Suprapubic skin (tissue), 4 donors: ENCODE measurements around the gene DIPK1A. TPM values are rescaled to one million over a fixed set of nuclear protein-coding genes. Genes with fewer than 3 reads are reported as not detected.

Experiments
- DNase-seq, 2 donors: peaks; one replicate each; pipeline ENCODE4 v3.0.0-alpha.2; 2019; ENCODE audit warnings: low spot score in 2 of 2
- H3K27ac ChIP-seq: fragments of 200-600 bp; sonication (generic); one replicate; pipeline ENCODE4 v1.5.1; 2019
- H3K27me3 ChIP-seq: fragments of 200-600 bp; sonication (generic); one replicate; pipeline ENCODE4 v1.5.1; 2019
- H3K36me3 ChIP-seq: fragments of 200-600 bp; sonication (generic); one replicate; pipeline ENCODE4 v1.5.1; 2019
- H3K4me1 ChIP-seq: fragments of 200-600 bp; sonication (generic); one replicate; pipeline ENCODE4 v1.5.1; 2019
- H3K4me3 ChIP-seq: fragments of 200-600 bp; sonication (generic); one replicate; pipeline ENCODE4 v1.5.1; 2019; ENCODE audit warnings: mild to moderate bottlenecking
- H3K9me3 ChIP-seq: fragments of 200-600 bp; sonication (generic); one replicate; pipeline ENCODE4 v1.5.1; 2019
- EP300 ChIP-seq: sonication (generic); formaldehyde crosslinking; IDR thresholded peaks from one replicate; pipeline ENCODE4 v1.6.1; 2017; ENCODE audit warnings: antibody characterized with exemption
- POLR2A ChIP-seq, 2 donors: fragments of 450-650 bp; IDR thresholded peaks; one replicate each; pipeline ENCODE4 v1.6.1; 2017; ENCODE audit warnings: antibody characterized with exemption in 2 of 2, mild to moderate bottlenecking in 2 of 2, moderate library complexity in 2 of 2
- POLR2AphosphoS5 ChIP-seq, 3 donors: sonication (generic); formaldehyde crosslinking; IDR thresholded peaks; one replicate each; pipeline ENCODE4 v1.6.1; 2017; ENCODE audit warnings: antibody characterized with exemption in 3 of 3
- WGBS: methylation state at CpG from one replicate; pipeline ENCODE4 v1.1.5; 2018; 5-methylcytosine and 5-hydroxymethylcytosine counted together
- total RNA-seq, 4 donors: library from RNA; depleted of rRNA; stranded (reverse); fragments of >200 nt; gene quantifications; one replicate each; pipeline ENCODE4 v1.1.0, GENCODE V29; 2016
- TF ChIP-seq, protein P1 (sequence below), 2 donors: fragments of 200-600 bp in 1 of 2; fragments of 450-650 bp in 1 of 2; sonication (generic) in 1 of 2; IDR thresholded peaks; one replicate each; pipeline ENCODE4 v1.5.1; 2016 to 2019; ENCODE audit warnings: antibody characterized with exemption in 2 of 2, mild to moderate bottlenecking in 1 of 2, moderate library complexity in 1 of 2

Gene DIPK1A
- total RNA-seq, 4 donors from 2014 or later = 3.3 to 7.8 (median 5.3) TPM

DNA sequence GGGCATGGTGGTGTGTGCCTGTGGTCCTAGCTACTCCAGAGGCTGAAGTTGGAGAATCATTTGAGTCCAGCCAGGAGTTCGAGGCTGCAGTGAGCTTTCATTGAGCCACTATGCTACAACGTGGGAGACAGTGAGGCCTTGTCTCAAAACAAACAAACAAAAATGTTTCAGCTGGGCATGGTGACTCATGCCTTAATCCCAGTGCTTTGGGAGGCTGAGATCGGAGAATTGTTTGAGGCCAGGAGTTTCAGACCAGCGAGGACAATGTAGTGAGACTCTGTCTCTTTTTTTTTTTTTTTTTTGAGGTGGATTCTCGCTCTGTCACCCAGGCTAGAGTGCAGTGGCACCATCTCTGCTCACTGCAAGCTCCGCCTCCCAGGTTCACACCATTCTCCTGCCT lies 134.5 kb downstream of the DIPK1A start:
- Histone ChIP-seq H3K9me3 (no peaks in the 10 kb centered on the region), H3K27ac (no peak overlapping the region), H3K27me3 (no peaks in the 10 kb centered on the region), H3K4me1 (peaks cover 3% of the 10 kb centered on the region), H3K4me3 (no peak overlapping the region), H3K36me3 (no peaks in the 10 kb centered on the region)
- WGBS = 86% methylated on average over 6 of the region's 6 CpGs
- no peak for DNase-seq
- TF ChIP-seq, protein P1, sequence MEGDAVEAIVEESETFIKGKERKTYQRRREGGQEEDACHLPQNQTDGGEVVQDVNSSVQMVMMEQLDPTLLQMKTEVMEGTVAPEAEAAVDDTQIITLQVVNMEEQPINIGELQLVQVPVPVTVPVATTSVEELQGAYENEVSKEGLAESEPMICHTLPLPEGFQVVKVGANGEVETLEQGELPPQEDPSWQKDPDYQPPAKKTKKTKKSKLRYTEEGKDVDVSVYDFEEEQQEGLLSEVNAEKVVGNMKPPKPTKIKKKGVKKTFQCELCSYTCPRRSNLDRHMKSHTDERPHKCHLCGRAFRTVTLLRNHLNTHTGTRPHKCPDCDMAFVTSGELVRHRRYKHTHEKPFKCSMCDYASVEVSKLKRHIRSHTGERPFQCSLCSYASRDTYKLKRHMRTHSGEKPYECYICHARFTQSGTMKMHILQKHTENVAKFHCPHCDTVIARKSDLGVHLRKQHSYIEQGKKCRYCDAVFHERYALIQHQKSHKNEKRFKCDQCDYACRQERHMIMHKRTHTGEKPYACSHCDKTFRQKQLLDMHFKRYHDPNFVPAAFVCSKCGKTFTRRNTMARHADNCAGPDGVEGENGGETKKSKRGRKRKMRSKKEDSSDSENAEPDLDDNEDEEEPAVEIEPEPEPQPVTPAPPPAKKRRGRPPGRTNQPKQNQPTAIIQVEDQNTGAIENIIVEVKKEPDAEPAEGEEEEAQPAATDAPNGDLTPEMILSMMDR (IDR thresholded peaks at IDR 0.05) = no peak
- TF ChIP-seq EP300 = no peak
- TF ChIP-seq POLR2AphosphoS5 (IDR thresholded peaks at IDR 0.05) = no peak
- no peak for TF ChIP-seq POLR2A (IDR thresholded peaks at IDR 0.05)

DNA sequence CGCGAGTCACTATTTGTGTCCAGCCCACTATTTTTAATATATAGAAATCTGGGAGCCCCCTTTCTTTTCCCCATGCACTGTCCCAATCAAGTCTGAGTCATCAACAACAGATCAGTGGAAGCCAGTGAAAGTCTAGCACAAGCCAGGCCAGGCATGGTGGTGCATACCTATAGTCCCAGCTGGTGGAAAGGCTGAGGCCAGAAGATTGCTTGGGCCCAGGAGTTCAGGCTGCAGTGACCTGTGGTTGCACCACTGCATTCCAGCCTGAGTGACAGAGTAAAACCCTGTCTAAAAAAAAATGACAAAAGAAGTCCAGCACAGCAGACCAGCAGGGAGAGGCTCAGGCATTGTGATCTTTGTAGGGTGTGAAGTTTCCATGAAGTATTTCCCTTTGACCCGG lies 138.4 kb downstream of the DIPK1A start:
- TF ChIP-seq EP300 (no peak), POLR2A (IDR thresholded peaks at IDR 0.05) (no peak), POLR2AphosphoS5 (IDR thresholded peaks at IDR 0.05) (no peak)
- TF ChIP-seq, protein P1 (IDR thresholded peaks at IDR 0.05) = no peak
- H3K4me1 ChIP-seq = no peaks in the 10 kb centered on the region
- H3K9me3 ChIP-seq = no peaks in the 10 kb centered on the region
- no peak overlapping the region for H3K4me3 ChIP-seq
- no peak overlapping the region for H3K27ac ChIP-seq
- no peaks in the 10 kb centered on the region for H3K36me3 ChIP-seq
- no peak for DNase-seq
- H3K27me3 ChIP-seq = no peaks in the 10 kb centered on the region
- 88% methylated on average over 3 of the region's 3 CpGs for whole genome bisulfite sequencing

DNA sequence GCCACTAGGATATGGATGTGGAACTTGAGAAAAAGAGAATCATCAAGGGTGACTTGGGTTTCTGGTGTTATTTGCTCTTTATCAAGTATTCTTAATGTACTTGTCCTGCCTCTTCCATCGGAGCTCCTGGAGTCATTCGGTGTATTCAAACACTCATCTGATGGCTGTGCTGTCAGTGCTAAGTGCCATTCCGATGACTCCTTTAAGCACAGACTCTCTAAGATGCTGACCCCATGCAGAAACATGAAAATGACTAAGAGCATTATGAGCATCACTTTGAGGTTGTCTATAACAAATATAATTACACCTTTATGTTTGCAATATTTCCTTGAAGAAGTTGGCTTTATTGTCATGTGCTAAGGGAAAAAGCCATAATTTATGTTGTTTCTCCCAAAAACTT lies 140.7 kb downstream of the DIPK1A start:
- H3K4me1 ChIP-seq = no peaks in the 10 kb centered on the region
- H3K9me3 ChIP-seq = no peaks in the 10 kb centered on the region
- DNase-seq = no peak
- no peak overlapping the region for H3K27ac ChIP-seq
- H3K4me3 ChIP-seq = no peak overlapping the region
- no peaks in the 10 kb centered on the region for H3K36me3 ChIP-seq
- WGBS = 95% methylated on average over 3 of the region's 3 CpGs
- H3K27me3 ChIP-seq = no peaks in the 10 kb centered on the region
- TF ChIP-seq POLR2A (IDR thresholded peaks at IDR 0.05) (no peak), POLR2AphosphoS5 (IDR thresholded peaks at IDR 0.05) (no peak), EP300 (no peak)
- TF ChIP-seq, protein P1 (IDR thresholded peaks at IDR 0.05) = no peak

DNA sequence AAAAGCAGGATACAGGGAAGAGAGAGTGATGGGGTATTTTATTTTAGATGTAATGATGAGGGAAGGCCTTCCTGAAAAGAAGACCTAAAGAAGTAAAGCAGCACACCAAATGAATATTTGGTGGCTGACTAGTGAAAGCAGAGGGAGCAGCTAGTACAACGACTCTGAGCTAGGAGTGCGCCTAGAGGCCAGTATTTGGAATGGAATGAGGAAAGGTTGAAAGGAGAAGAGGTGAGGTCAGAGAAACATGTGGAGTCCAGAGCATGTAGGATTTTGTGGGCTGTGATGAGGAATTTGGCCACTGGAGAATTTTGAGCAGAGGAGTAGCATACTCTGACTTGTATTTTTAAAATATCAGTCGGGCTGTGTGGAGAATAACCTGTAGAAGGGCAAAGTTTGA lies 141.2 kb downstream of the DIPK1A start:
- Histone ChIP-seq H3K4me3 (no peak overlapping the region), H3K36me3 (no peaks in the 10 kb centered on the region), H3K4me1 (no peaks in the 10 kb centered on the region), H3K27me3 (no peaks in the 10 kb centered on the region), H3K9me3 (no peaks in the 10 kb centered on the region), H3K27ac (no peak overlapping the region)
- no peak for DNase-seq
- no peak for TF ChIP-seq POLR2AphosphoS5 (IDR thresholded peaks at IDR 0.05)
- TF ChIP-seq, protein P1 (IDR thresholded peaks at IDR 0.05) = no peak
- TF ChIP-seq POLR2A (IDR thresholded peaks at IDR 0.05) = no peak
- TF ChIP-seq EP300 = no peak
- 62% methylated on average over 3 of the region's 3 CpGs for WGBS

DNA sequence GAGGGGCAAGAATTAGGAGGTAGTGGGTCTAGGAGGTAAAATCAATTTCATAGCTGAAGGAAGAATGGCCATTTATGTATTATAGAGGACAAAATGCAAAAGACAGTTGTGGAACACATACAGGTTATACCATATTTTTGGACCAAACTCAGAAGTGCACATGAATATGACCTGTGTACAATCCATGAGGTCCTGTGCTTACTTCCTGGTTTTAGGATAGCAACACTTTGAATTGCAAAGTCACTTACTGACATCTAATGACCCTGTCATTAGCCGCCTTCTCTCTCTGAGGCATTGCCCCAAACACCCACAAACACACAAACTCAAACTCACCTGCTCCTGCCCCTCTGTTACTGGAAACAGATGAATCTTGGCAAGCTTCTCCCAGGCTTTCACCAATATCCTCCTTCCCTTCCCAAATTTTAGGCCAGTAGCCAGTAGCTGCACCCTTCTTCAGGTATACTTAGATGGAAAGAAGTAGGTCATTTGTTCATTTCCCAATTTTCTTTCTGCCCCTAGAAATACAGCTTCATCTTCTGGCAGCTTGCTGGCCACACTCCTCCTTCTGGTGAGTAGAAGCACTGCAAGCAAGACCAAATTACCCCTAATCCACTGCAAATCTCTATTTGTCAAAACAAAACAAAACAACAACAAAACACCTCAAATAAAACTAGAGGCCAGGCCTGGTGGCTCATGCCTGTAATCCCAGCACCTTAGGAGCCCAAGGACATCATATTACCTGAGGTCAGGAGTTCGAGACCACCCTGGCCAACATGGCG lies 143.1 kb downstream of the DIPK1A start:
- TF ChIP-seq EP300 (no peak), POLR2AphosphoS5 (IDR thresholded peaks at IDR 0.05) (no peak)
- TF ChIP-seq, protein P1 (IDR thresholded peaks at IDR 0.05) = peak; percentile 50 to 69
- Histone ChIP-seq H3K9me3 (no peaks in the 10 kb centered on the region), H3K4me3 (no peak overlapping the region), H3K27ac (no peak overlapping the region), H3K36me3 (no peaks in the 10 kb centered on the region), H3K27me3 (no peaks in the 10 kb centered on the region), H3K4me1 (no peaks in the 10 kb centered on the region)
- DNase-seq = no peak
- WGBS = 94% methylated on average over 3 of the region's 3 CpGs
